ENCODE results near the gene TARBP1.

- TF ChIP-seq, protein P1, sequence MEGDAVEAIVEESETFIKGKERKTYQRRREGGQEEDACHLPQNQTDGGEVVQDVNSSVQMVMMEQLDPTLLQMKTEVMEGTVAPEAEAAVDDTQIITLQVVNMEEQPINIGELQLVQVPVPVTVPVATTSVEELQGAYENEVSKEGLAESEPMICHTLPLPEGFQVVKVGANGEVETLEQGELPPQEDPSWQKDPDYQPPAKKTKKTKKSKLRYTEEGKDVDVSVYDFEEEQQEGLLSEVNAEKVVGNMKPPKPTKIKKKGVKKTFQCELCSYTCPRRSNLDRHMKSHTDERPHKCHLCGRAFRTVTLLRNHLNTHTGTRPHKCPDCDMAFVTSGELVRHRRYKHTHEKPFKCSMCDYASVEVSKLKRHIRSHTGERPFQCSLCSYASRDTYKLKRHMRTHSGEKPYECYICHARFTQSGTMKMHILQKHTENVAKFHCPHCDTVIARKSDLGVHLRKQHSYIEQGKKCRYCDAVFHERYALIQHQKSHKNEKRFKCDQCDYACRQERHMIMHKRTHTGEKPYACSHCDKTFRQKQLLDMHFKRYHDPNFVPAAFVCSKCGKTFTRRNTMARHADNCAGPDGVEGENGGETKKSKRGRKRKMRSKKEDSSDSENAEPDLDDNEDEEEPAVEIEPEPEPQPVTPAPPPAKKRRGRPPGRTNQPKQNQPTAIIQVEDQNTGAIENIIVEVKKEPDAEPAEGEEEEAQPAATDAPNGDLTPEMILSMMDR (IDR thresholded peaks at IDR 0.05) = no peak
- TF ChIP-seq ZFX (IDR thresholded peaks at IDR 0.05; ENCODE audit: borderline replicate concordance) = no peak
Observed at GRCh38 chr1:234408757-234409156, 70.2 kb downstream of the TARBP1 start.
